Hematopoietic multipotent progenitor cell treated with erythropoietin and hydrocortisone succinate and interleukin-3 and kit ligand, for 8 days (in vitro differentiated cells): Measurements from ENCODE around the gene SUSD2.
A peak's percentile ranks its signal among the peaks of the same experiment; 100 is the strongest.
"Not testable (repeated sequence)": the region's sequence is repeated elsewhere in the genome, so short reads cannot be mapped to it uniquely, and the experiment has no call there.

Experiments used
- DNase-seq: peaks from one replicate; pipeline ENCODE4 v3.0.0-alpha.2; 2015

The SUSD2 gene, protein sequence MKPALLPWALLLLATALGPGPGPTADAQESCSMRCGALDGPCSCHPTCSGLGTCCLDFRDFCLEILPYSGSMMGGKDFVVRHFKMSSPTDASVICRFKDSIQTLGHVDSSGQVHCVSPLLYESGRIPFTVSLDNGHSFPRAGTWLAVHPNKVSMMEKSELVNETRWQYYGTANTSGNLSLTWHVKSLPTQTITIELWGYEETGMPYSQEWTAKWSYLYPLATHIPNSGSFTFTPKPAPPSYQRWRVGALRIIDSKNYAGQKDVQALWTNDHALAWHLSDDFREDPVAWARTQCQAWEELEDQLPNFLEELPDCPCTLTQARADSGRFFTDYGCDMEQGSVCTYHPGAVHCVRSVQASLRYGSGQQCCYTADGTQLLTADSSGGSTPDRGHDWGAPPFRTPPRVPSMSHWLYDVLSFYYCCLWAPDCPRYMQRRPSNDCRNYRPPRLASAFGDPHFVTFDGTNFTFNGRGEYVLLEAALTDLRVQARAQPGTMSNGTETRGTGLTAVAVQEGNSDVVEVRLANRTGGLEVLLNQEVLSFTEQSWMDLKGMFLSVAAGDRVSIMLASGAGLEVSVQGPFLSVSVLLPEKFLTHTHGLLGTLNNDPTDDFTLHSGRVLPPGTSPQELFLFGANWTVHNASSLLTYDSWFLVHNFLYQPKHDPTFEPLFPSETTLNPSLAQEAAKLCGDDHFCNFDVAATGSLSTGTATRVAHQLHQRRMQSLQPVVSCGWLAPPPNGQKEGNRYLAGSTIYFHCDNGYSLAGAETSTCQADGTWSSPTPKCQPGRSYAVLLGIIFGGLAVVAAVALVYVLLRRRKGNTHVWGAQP

DNA sequence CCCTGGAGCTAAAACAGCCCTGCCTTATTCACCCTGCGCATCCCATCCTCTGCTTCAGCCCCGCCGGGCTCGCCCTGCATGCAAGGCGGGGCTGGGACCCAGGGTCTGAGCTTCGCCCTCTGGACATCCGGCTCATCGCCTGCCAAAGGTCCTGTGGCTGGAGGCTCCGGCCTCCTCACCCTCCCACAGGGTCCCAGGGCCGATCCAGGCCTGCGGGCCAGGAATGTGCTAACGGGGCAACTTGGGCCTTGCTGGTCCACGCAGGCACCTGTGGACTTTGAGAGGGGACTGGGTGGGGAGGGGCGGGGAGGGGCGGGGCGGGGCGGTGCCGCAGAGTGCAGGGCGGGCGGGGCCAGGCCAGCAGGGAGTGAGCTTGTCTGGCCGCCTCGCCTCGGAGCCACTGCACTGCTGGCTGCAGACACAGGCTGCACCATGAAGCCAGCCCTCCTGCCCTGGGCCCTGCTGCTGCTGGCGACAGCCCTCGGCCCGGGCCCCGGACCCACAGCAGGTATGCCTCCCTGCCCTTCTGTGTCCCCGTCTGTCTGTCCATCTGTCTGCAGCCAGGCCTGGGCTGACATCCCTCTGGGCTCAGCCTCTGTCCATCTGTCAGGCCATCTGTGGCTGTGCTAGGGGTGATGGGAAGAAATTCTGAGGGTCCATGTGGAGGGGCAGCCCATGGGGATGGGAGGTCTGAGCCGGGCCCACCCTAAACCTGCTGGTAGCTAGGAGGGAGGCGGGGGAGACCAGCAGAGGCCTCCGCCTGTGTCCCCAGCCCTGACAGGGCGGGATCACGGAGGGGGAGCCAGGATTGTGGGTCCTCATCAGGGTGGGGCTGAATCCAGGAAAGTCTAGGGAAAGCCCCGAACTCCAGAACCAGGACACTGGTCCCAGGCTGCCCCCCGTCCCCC lies at the start of gene SUSD2:
TSS of gene SUSD2 (plus strand) at position 400 of the 908 bp plus-strand sequence. CDS start at position 433, 33 bp downstream.
- peak; percentile 11 for DNase-seq

- DNase-seq = no peak
Observed at GRCh38 chr22:24133187-24133965, 47.9 kb upstream of the SUSD2 start.

GRCh38 chr22:24134090-24134846 lies 47.0 kb upstream of the SUSD2 start:
- DNase-seq = no peak

GRCh38 chr22:24136533-24136932 lies 44.8 kb upstream of the SUSD2 start:
- not testable (repeated sequence) for DNase-seq

DNA sequence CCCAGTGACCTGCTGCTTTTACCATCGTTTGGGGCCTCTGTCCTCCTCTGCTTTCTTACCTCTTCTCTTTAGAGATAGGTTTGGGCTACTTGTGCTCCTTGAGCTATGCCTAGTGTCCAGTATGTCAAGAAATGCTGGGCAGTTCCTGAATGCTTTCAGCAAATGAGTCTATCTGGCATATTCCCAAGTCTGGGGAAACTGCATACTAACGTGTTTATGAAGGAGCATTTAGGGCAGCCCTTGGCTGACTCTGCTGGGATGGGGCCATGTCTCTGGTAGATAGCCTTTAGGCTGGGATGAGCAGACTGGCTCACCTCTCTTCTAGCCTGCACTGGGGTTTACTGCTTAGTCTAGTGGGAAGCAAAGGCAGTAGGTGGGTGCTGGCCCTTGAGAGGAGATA lies 43.7 kb upstream of the SUSD2 start:
- no peak for DNase-seq

GRCh38 chr22:24138649-24139420 lies 42.5 kb upstream of the SUSD2 start:
- no peak for DNase-seq

GRCh38 chr22:24140357-24140756 lies 40.9 kb upstream of the SUSD2 start:
- no peak for DNase-seq

- no peak for DNase-seq
Observed at GRCh38 chr22:24141586-24141985, 39.7 kb upstream of the SUSD2 start.

GRCh38 chr22:24142241-24142640 lies 39.0 kb upstream of the SUSD2 start:
- no peak for DNase-seq

GRCh38 chr22:24142831-24143230 lies 38.5 kb upstream of the SUSD2 start:
- no peak for DNase-seq

DNA sequence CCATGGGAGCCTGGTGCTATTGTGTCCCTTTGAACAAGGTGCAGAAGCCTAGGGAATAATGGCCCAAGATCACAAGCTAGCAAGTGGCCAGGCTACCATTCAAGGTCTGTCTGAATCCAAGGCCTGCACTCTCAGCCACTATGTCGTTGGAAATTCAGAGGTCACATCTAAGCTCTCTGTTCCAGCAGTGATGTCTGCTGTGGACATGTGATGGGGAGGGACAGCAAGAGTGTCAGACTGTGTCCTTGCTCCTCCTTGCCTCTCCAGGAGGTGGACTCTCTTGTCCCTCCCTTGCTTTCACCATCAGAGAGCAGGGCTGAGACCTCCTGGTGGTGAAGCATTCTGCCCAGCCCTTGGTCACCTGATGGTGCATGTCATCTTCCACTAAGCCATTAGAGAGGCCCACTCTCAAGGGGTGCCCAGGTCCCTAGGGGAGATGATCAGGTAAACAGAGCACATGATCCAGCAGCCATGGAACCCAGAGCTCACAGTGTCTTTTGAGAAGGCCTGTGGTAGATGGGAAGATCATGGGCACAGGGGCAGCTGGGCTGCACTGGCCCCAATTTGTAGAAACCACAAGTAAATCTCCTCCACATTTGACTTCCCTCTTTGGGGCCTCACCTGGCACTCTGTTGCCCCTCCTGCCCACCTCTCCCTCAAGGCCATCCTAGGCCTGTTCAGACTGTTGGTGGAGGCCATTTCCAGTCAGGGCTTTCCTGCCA lies 37.1 kb upstream of the SUSD2 start:
- DNase-seq = no peak

DNA sequence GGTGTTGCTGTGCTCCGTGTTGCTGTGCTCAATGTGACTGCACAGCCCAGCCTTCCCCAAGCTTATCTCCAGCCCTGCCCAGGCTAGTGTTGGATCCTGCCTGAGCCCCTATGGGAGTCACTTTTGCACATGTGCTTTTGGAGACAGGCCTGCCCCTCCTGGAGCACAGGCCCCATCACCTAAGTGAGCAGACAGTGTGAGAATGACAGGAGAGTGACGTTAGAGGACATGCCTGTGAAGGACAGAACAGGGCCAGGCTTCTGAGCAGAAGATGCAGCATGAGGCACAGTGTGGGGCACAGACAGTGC lies 36.6 kb upstream of the SUSD2 start:
- no peak for DNase-seq

DNA sequence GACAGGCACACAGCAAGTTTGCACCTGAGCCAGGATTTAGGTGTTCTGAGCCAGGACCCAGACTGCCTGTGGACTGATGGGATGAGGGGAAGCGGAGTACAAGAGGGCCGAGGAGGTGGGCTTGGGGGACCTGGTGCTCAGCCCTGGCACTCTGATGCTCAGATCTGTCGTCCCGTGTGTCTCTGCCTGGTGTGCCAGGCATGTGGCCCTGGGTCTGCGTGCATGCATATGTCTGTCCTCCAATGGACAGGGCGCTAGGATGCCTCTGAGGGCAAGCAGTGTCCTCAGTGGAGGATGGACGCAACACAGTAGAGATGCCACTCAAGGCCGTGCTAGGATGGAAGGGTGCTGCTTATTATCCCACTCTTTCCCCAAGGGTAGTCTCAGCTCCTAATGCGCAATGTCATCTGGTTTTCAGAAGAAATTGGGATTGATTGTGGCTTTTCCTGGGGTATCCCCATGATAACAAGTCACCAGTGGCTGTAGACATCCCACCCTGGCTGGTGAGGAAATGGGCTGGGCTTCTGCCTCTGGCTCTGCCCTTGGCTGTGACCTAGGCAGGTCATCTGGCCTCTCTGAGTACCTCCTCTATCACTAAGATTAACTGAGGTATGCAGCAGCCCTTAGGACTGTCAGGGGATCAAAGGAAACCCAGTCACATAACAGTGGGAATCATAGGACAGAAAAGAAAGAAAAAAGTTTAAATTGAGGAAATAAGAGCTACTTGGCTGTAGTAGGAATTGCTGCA lies 35.7 kb upstream of the SUSD2 start:
- DNase-seq = no peak

GRCh38 chr22:24146194-24146616 lies 35.1 kb upstream of the SUSD2 start:
- no peak for DNase-seq

DNA sequence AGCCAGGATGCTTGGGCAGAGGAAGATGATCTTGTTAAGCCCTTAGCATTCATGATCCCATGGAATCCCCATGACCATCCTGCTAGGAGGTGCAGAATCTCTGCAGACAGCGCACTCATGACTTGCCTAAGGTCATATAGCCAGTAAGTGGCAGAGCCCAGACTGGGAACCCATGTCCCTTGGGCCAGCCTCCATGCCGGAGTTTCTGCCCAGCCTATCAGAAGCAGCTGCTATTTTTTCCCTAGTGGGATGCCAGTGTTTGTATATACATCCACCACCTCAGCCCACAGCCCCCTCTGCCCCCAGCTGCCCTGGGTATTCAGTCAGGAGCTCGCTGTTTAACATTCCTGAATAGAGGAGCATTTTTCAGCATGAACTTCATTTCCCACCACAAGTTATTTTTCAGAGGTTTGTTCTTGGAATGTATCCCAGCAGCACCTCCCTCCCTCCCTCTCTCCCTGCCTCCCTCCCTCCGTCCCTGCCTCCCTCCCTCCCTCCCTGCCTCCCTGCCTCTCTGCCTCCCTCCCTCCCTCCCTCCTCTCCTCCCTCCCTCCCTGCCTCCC lies 34.4 kb upstream of the SUSD2 start:
- no peak for DNase-seq

DNA sequence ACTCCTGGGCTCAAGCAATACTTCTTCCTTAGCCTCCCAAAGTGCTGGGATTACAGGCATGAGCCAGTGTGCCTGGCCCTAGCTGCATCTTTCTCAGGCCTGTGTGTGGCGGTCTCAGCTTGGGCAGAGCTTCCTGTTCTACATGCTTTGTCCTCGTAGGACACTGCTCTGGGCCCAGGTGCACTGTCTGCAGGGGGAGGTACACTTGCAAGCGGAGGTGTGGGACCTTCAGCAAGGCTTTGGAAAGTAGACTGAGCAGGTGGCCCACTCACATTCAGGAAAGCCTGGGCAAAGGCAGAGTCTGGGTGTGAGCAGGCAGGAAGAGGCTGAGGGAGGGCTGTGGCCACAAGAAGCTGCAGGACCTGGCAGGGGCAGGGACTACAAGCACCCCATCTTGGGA lies 33.6 kb upstream of the SUSD2 start:
- DNase-seq = no peak

GRCh38 chr22:24148266-24149197 lies 32.8 kb upstream of the SUSD2 start:
- DNase-seq = no peak

DNA sequence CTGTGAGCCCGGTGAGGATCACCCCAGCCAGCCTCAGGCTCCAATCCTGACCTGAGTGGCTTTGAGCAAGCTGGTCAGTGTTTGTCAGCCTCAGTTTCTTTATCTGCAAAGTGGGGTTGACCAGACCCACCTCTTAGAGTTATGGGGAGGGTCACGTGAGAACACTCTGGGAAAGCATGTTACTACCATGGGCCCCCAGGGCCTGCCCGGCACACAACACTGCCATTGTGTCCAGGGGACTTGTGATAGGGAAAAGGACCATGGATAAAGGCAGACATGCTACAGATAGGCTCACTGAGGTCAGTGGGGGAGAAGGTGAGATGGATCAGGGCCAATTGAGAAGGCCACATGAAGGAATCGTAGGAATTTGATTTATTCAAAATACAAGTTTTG lies 32.1 kb upstream of the SUSD2 start:
- no peak for DNase-seq
